MCF 10A (cell line): ENCODE measurements around the gene GH2. TPM values are rescaled to one million over a fixed set of nuclear protein-coding genes. Genes with fewer than 3 reads are reported as not detected.

Source experiments
- BruUV-seq: library from RNA; stranded (reverse); fragments of 400-500 nt; replicated peaks from 2 replicates; lab custom pipeline; 2021; lab: Mats Ljungman, UMichigan
- CTCF ChIA-PET: fragments of 300-600 bp; sonication (Branson Sonifier 250); formaldehyde crosslinking; extraction: SDS; loops from one replicate; lab custom pipeline; 2021; ENCODE audit warnings: antibody characterized with exemption, inconsistent platforms; lab: Yijun Ruan, JAX
- POLR2A ChIA-PET: fragments of 300-600, 350-650 bp; sonication (Branson Sonifier 250); formaldehyde crosslinking; extraction: SDS; loops from one replicate; lab custom pipeline; 2020; ENCODE audit warnings: antibody characterized with exemption, inconsistent platforms; lab: Yijun Ruan, JAX
- DNase-seq: peaks from one replicate; pipeline ENCODE4 v3.0.0-alpha.2; 2018; ENCODE audit not compliant: unreplicated experiment
- H3K27ac Mint-ChIP-seq: one replicate; pipeline ENCODE4 v1.8.0; 2022; ENCODE audit warnings: mild to moderate bottlenecking, low read depth, mixed read lengths; ENCODE audit not compliant: unreplicated experiment
- H3K27me3 Mint-ChIP-seq: one replicate; pipeline ENCODE4 v1.8.0; 2022; ENCODE audit warnings: mixed read lengths; ENCODE audit not compliant: insufficient read depth, unreplicated experiment
- H3K36me3 Mint-ChIP-seq: one replicate; pipeline ENCODE4 v1.8.0; 2022; ENCODE audit warnings: mild to moderate bottlenecking, moderate library complexity, mixed read lengths; ENCODE audit not compliant: insufficient read depth, unreplicated experiment
- H3K4me1 Mint-ChIP-seq: one replicate; pipeline ENCODE4 v1.8.0; 2022; ENCODE audit warnings: mixed read lengths; ENCODE audit not compliant: insufficient read depth, unreplicated experiment
- H3K4me3 Mint-ChIP-seq: one replicate; pipeline ENCODE4 v1.8.0; 2022; ENCODE audit warnings: mild to moderate bottlenecking, moderate library complexity, mixed read lengths; ENCODE audit not compliant: unreplicated experiment
- H3K9me3 Mint-ChIP-seq: one replicate; pipeline ENCODE4 v1.8.0; 2022; ENCODE audit warnings: mixed read lengths; ENCODE audit not compliant: unreplicated experiment
- CTCF ChIP-seq: fragments of 200-600 bp; IDR thresholded peaks from one replicate; pipeline ENCODE4 v1.8.0; 2022; ENCODE audit warnings: antibody characterized with exemption, mild to moderate bottlenecking; ENCODE audit not compliant: unreplicated experiment
- intact Hi-C: fragments of 100-400 bp; cut with micrococcal nuclease; formaldehyde crosslinking; loops from 2 replicates; pipeline ENCODE4 v1.14.1; 2022
- total RNA-seq: library from RNA; stranded (reverse); gene quantifications from 2 replicates; pipeline ENCODE4 v1.2.3, GENCODE V29; 2022

The GH2 gene
- total RNA-seq, 1 experiment from 2014 or later = not detected

- H3K4me3 Mint-ChIP-seq = no peak overlapping the region
- ChIA-PET POLR2A (interaction anchor here (1.5 to 9.6 kb wide), 4 partner anchors 10 to 97 kb away, joined by 4 to 187 read pairs (median 8); partner anchors contain the start of genes FTSJ3 and PSMC5), CTCF (interaction anchor here (0.7 to 1.5 kb wide), 3 partner anchors 10 to 57 kb away, joined by 3 to 4 read pairs (median 4); partner anchors contain the start of gene FTSJ3)
- H3K27ac Mint-ChIP-seq = peak overlapping the region; percentile 89
- peaks cover 60% of the 10 kb centered on the region for H3K36me3 Mint-ChIP-seq
- H3K4me1 Mint-ChIP-seq = peaks cover 25% of the 10 kb centered on the region
- no peak for DNase-seq
- H3K9me3 Mint-ChIP-seq = no peaks in the 10 kb centered on the region
- intact Hi-C loops = loop anchor here (5.0 kb wide), 1 partner anchor 1165 kb away; no protein-coding TSS in a partner anchor
- no peaks in the 10 kb centered on the region for H3K27me3 Mint-ChIP-seq
- BruUV-seq = no TSS peak
- TF ChIP-seq CTCF = no peak
Measured at GRCh38 chr17:63837480-63837879, 44.3 kb downstream of the GH2 start.

GRCh38 chr17:63836811-63837210, 44.9 kb downstream of the GH2 start:
- DNase-seq = no peak
- no peak overlapping the region for H3K4me3 Mint-ChIP-seq
- peak overlapping the region; percentile 89 for H3K27ac Mint-ChIP-seq
- no peak for TF ChIP-seq CTCF
- ChIA-PET POLR2A (interaction anchor here (9.6 kb wide), 1 partner anchor 9 kb away, joined by 187 read pairs; the partner anchor contains the start of genes FTSJ3 and PSMC5), CTCF (interaction anchor here (1.5 kb wide), 1 partner anchor 9 kb away, joined by 4 read pairs; the partner anchor contains the start of gene FTSJ3)
- H3K9me3 Mint-ChIP-seq = no peaks in the 10 kb centered on the region
- H3K4me1 Mint-ChIP-seq = peaks cover 25% of the 10 kb centered on the region
- intact Hi-C loops = loop anchor here (5.0 kb wide), 1 partner anchor 1165 kb away; no protein-coding TSS in a partner anchor
- no peaks in the 10 kb centered on the region for H3K27me3 Mint-ChIP-seq
- peaks cover 60% of the 10 kb centered on the region for H3K36me3 Mint-ChIP-seq
- no TSS peak for BruUV-seq

GRCh38 chr17:63835167-63835720, 46.5 kb downstream of the GH2 start:
- Mint-ChIP-seq H3K4me1 (peaks cover 13% of the 10 kb centered on the region), H3K36me3 (peaks cover 62% of the 10 kb centered on the region), H3K4me3 (no peak overlapping the region), H3K9me3 (no peaks in the 10 kb centered on the region), H3K27ac (no peak overlapping the region), H3K27me3 (no peaks in the 10 kb centered on the region)
- no peak for DNase-seq
- no peak for TF ChIP-seq CTCF
- ChIA-PET POLR2A (interaction anchor here (0.9 to 1.8 kb wide), 3 partner anchors 9 to 213 kb away, joined by 3 to 10 read pairs (median 7); partner anchors contain the start of genes CCDC47, DDX42, MAP3K3 and PSMC5), CTCF (interaction anchor here (0.6 to 2.4 kb wide), 11 partner anchors 10 to 444 kb away, joined by 3 to 9 read pairs (median 4); no protein-coding TSS in a partner anchor)
- no TSS peak for BruUV-seq
- intact Hi-C loops = loop anchor here (5.0 kb wide), 1 partner anchor 1163 kb away; no protein-coding TSS in a partner anchor

GRCh38 chr17:63834431-63835166, 47.1 kb downstream of the GH2 start:
- Mint-ChIP-seq H3K27ac (no peak overlapping the region), H3K27me3 (no peaks in the 10 kb centered on the region), H3K9me3 (no peaks in the 10 kb centered on the region), H3K4me1 (peaks cover 15% of the 10 kb centered on the region), H3K4me3 (no peak overlapping the region), H3K36me3 (peaks cover 67% of the 10 kb centered on the region)
- intact Hi-C loops = loop anchor here (5.0 kb wide), 1 partner anchor 1162 kb away; no protein-coding TSS in a partner anchor
- ChIA-PET CTCF (interaction anchor here (0.6 to 2.4 kb wide), 21 partner anchors 9 to 748 kb away, joined by 3 to 9 read pairs (median 3); partner anchors contain the start of gene DDX42), POLR2A (interaction anchor here (0.5 to 1.8 kb wide), 6 partner anchors 8 to 672 kb away, joined by 3 to 10 read pairs (median 3); partner anchors contain the start of genes CCDC47, CEP95, DDX42 and MAP3K3)
- TF ChIP-seq CTCF = peak; percentile 74
- peak; percentile 82 for DNase-seq
- no TSS peak for BruUV-seq
